NCI-H82 (cell line): Measurements from ENCODE around the gene GNPNAT1.
"Not testable (repeated sequence)": the region's sequence is repeated elsewhere in the genome, so short reads cannot be mapped to it uniquely, and the experiment has no call there.

Experiments used
- DNase-seq: peaks from one replicate; lab custom pipeline; 2025; lab: John Stamatoyannopoulos, UW

GNPNAT1 gene

GRCh38 chr14:52729585-52729924 is 61.9 kb downstream of the GNPNAT1 start:
- DNase-seq, result no peak

DNA sequence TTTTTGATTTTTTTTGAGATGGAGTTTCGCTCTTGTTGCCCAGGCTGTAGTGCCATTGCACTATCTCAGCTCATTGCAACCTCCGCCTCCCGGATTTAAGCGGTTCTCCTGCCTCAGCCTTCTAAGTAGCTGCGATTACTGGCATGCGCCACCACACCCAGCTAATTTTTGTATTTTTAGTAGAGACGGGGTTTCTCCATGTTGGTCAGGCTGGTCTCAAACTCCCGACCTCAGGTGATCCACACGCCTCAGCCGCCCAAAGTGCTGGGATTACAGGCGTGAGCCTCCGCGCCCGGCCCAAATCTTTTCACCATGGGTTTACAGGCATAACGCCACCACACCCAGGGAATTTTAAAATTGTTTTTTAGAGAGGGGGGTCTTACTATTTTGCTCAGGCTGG is 62.4 kb downstream of the GNPNAT1 start:
- DNase-seq, result peak; percentile 5

DNA sequence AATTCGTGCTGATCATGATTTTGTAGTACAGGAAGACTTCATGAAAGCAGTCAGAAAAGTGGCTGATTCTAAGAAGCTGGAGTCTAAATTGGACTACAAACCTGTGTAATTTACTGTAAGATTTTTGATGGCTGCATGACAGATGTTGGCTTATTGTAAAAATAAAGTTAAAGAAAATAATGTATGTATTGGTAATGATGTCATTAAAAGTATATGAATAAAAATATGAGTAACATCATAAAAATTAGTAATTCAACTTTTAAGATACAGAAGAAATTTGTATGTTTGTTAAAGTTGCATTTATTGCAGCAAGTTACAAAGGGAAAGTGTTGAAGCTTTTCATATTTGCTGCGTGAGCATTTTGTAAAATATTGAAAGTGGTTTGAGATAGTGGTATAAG is 63.9 kb downstream of the GNPNAT1 start:
- not testable (repeated sequence) for DNase-seq
